H54 (cell line): Measurements from ENCODE around the gene ING2.
"Not testable (repeated sequence)": the region's sequence is repeated elsewhere in the genome, so short reads cannot be mapped to it uniquely, and the experiment has no call there.

Source experiments
- DNase-seq: peaks from one replicate; pipeline ENCODE4 v3.0.0; 2011; ENCODE audit warnings: low spot score, mixed read lengths; ENCODE audit not compliant: insufficient read length
- FAIRE-seq: peaks from 3 replicates; lab custom pipeline; 2011; peaks lifted over from hg19 to GRCh38; lab: Jason Lieb, UNC
- POLR2A ChIP-seq: IDR thresholded peaks from 2 replicates; pipeline ENCODE4 v1.6.1; 2011; ENCODE audit warnings: low read depth, mild to moderate bottlenecking, low read length

ING2 gene

GRCh38 chr4:183552274-183553146 is 47.7 kb downstream of the ING2 start:
- DNase-seq (no peak), FAIRE-seq (no peak)
- TF ChIP-seq POLR2A = no peak

GRCh38 chr4:183553147-183553478 is 48.3 kb downstream of the ING2 start:
- DNase-seq, FAIRE-seq: not testable (repeated sequence)

DNA sequence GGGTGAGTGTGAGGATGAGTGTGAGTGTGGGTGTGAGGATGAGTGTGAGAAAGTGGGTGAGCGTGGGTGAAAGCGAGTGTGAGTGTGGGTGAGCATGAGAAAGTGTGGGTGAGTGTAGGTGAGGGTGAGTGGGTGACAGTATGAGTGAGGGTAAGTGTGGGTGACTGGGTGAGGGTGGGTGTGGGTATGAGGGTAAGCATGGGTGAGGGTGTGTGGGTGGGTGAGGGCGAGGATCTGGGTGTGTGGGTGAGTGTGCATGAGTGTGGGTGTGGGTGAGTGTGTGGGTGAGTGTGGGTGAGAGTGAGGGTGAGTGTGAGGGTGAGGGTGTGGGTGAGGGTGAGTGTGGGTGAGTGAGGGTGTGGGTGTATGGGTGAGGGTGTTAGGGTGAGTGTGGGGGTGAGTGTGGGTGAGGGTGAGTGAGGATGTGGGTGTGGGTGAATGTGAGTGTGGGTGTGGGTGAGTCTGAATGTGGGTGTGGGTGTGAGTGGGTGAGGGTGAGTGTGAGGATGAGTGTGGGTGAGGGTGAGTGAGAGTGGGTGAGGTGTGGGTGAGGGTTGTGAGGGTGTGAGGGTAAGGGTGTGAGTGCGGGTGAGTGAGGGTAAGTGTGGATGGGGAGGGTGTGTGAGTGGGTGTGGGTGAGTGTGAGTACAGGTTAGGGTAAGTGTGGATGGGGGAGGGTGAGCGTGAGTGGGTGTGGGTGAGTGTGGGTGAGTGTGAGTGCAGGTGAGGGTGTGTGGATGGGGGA is 48.9 kb downstream of the ING2 start:
- FAIRE-seq (no peak), DNase-seq (no peak)
- TF ChIP-seq POLR2A = no peak

DNA sequence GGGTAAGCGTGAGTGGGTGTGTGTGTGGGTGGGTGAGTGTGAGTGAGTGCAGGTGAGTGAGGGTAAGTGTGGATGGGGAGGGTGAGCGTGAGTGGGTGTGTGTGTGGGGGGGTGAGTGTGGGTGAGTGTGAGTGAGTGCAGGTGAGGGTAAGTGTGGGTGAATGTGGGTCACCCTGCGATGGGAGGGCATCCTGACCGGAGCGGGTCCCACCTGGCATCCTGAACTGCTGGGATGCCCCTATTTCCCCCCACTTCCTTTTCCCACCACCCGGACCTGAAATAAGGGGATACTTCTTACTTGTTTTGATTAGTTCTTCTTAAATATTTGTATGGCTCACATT is 49.5 kb downstream of the ING2 start:
- no peak for TF ChIP-seq POLR2A
- FAIRE-seq = no peak
- no peak for DNase-seq

DNA sequence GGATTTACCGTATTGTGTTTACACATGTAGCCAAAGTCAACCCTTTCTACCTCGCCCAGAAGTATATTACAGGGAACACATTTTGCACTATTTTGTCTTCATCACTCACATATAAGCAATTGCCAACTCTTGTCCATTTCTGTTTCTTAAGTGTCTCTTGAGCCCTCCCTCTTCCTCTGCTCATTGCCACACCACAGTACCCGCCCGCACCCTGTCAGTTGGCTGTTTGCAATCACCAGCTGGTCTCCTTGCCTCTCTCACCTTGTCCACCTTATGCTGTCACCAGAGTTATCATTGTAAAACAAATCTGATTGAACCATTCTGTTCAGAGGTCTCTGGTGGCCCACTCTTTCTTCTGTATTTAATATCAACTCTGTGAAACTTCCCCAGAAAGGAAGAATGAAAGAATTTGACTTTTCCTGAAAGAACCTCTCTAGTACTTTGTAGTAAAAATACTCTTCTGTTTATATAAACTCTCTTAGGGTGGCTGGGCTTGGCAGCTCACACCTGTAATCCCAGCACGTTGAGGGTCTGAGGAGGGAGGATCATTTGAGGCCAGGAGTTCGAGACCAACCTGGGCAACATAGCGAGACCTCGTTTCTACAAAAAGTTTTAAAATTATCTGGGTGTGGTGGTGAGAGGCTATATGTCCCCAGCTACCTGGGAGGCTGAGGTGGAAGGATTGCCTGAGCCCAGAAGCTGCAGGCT is 50.2 kb downstream of the ING2 start:
- TF ChIP-seq POLR2A = no peak
- FAIRE-seq (no peak), DNase-seq (no peak)

GRCh38 chr4:183556947-183557346 is 52.1 kb downstream of the ING2 start:
- DNase-seq (no peak), FAIRE-seq (no peak)
- TF ChIP-seq POLR2A = no peak

DNA sequence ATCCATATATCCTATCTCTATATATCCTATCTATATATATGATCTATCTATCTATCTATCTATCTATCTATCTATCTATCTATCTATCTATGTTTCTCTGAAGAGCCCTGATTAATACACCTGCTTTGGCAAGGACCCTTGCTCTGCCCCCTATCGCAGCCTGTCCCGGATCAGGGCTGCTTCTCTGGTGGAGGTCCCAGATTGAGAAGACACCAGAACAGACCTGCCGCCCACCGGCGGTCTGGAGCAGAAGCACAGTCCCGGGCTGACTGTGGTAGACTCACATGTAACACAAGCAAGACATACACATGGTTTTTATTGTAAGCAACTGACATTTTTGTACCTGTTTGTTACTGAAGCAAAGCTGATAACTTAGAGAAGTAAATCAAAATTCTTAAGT is 52.8 kb downstream of the ING2 start:
- no peak for DNase-seq
- TF ChIP-seq POLR2A = no peak
- FAIRE-seq = no peak

- DNase-seq = no peak
- FAIRE-seq = no peak
- no peak for TF ChIP-seq POLR2A
These were observed 54.0 kb downstream of the ING2 start for GRCh38 chr4:183558873-183559272.

DNA sequence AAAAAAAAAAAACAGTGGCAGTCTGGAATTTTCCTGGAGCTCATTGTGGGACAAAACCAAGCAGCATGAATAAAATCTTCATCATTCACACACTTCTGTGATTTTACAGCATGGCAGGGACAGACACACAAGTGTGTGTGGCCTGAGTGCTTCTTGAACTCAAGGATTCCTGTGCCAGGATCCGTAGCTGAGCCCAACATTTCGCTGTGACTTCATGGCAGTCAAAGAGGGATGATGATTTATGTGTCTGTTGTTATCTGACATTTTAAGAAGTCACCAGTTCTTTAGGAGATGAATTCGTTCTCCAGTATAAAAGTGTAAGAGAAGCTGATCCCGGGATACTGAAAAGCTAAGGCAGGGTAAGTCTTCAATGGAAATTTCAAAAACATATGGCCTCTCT is 57.0 kb downstream of the ING2 start:
- DNase-seq = no peak
- FAIRE-seq = no peak
- no peak for TF ChIP-seq POLR2A
